Sigmoid colon (tissue), 7 donors: ENCODE results near the gene USP27X. TPM values are rescaled to one million over a fixed set of nuclear protein-coding genes. Genes with fewer than 3 reads are reported as not detected.

Experiments
- DNase-seq: peaks from one replicate; pipeline ENCODE4 v3.0.0-alpha.2; 2019
- H3K27ac ChIP-seq, 4 donors: fragments of 200-600 bp; sonication (generic); one replicate each; pipeline ENCODE4 v1.5.1; 2016 to 2019; ENCODE audit warnings: mild to moderate bottlenecking in 1 of 4
- H3K27me3 ChIP-seq, 3 donors: fragments of 200-600 bp; sonication (generic); one replicate each; pipeline ENCODE4 v1.5.1; 2019; ENCODE audit warnings: mild to moderate bottlenecking in 1 of 3
- H3K36me3 ChIP-seq, 4 donors: fragments of 200-600 bp; sonication (generic); one replicate each; pipeline ENCODE4 v1.5.1; 2016 to 2019
- H3K4me1 ChIP-seq, 4 donors: fragments of 200-600 bp; sonication (generic); one replicate each; pipeline ENCODE4 v1.5.1; 2017 to 2019
- H3K4me3 ChIP-seq, 4 donors: fragments of 200-600 bp; sonication (generic); one replicate each; pipeline ENCODE4 v1.5.1; 2017 to 2019; ENCODE audit warnings: mild to moderate bottlenecking in 2 of 4, moderate library complexity in 1 of 4
- H3K9me3 ChIP-seq, 4 donors: fragments of 200-600 bp in 3 of 4; sonication (generic) in 3 of 4; one replicate each; pipeline versions ENCODE4 v1.5.1 to v1.6.1; 2013 to 2019
- CTCF ChIP-seq, 4 experiments: fragments of 450-650 bp in 3 of 4; fragments of 200-600 bp in 1 of 4; IDR thresholded peaks; one replicate each; pipeline ENCODE4 v1.5.1; 2016 to 2019; ENCODE audit warnings: antibody characterized with exemption in 4 of 4, mild to moderate bottlenecking in 3 of 4, moderate library complexity in 2 of 4
- EP300 ChIP-seq, 4 donors: sonication (generic); formaldehyde crosslinking; IDR thresholded peaks; one replicate each; pipeline ENCODE4 v1.6.1; 2017; ENCODE audit warnings: antibody characterized with exemption in 4 of 4
- POLR2A ChIP-seq, 2 donors: fragments of 450-650 bp; IDR thresholded peaks; one replicate each; pipeline ENCODE4 v1.6.1; 2016; ENCODE audit warnings: antibody characterized with exemption in 2 of 2, mild to moderate bottlenecking in 2 of 2, moderate library complexity in 2 of 2
- POLR2AphosphoS5 ChIP-seq, 4 donors: sonication (generic); formaldehyde crosslinking; IDR thresholded peaks; one replicate each; pipeline ENCODE4 v1.6.1; 2017; ENCODE audit warnings: antibody characterized with exemption in 4 of 4
- whole genome bisulfite sequencing, 2 donors: extraction: QIAGEN DNeasy Blood & Tissue Kit; methylation state at CpG; one replicate each; pipeline ENCODE4 v1.1.7; 2013; 5-methylcytosine and 5-hydroxymethylcytosine counted together
- intact Hi-C: fragments of 100-400 bp; cut with DNase I; formaldehyde crosslinking; loops from one replicate; pipeline ENCODE4 v1.15.1; 2023
- polyA plus RNA-seq, 3 donors: library from polyadenylated mRNA; stranded (reverse); fragments of 200-250 nt; gene quantifications; one replicate each; pipeline ENCODE4 v1.2.3, GENCODE V29; 2013
- total RNA-seq, 4 donors: library from RNA; depleted of rRNA; stranded (reverse); fragments of >200 nt; gene quantifications; one replicate each; pipeline ENCODE4 v1.1.0, GENCODE V29; 2016
- donor health status: healthy with polysubstance abuse.
- donor health status: Bipolar disorder and iron deficiency.
- donor health status: healthy.

Gene USP27X
- total and polyA plus RNA-seq, 7 donors = 0.60 to 5.4 (median 1.8) TPM

- intact Hi-C loops = no loop called here
- Histone ChIP-seq H3K4me3 (no peak overlapping the region), H3K27me3 (no peaks in the 10 kb centered on the region), H3K9me3 (no peaks in the 10 kb centered on the region), H3K36me3 (no peaks in the 10 kb centered on the region), H3K27ac (no peak overlapping the region), H3K4me1 (no peaks in the 10 kb centered on the region)
- 66 to 77% methylated on average over 8 of the region's 8 CpGs for WGBS, 2 donors
- no peak for DNase-seq
- TF ChIP-seq EP300 (IDR thresholded peaks at IDR 0.05) (no peak), CTCF (IDR thresholded peaks at IDR 0.05) (no peak)
Observed at GRCh38 chrX:49844611-49845010, 34.7 kb upstream of the USP27X start.

GRCh38 chrX:49845701-49846403, 33.4 kb upstream of the USP27X start:
- TF ChIP-seq POLR2A (IDR thresholded peaks at IDR 0.05) (no peak), CTCF (IDR thresholded peaks at IDR 0.05) (no peak), POLR2AphosphoS5 (IDR thresholded peaks at IDR 0.05) (no peak), EP300 (IDR thresholded peaks at IDR 0.05) (no peak)
- intact Hi-C loops = no loop called here
- H3K9me3 ChIP-seq = no peaks in the 10 kb centered on the region
- no peak overlapping the region for H3K4me3 ChIP-seq
- DNase-seq = no peak
- no peaks in the 10 kb centered on the region for H3K4me1 ChIP-seq
- no peaks in the 10 kb centered on the region for H3K27me3 ChIP-seq
- WGBS, 2 donors = 75 to 88% methylated on average over 4 of the region's 4 CpGs
- H3K27ac ChIP-seq = no peak overlapping the region
- no peaks in the 10 kb centered on the region for H3K36me3 ChIP-seq

- H3K4me3 ChIP-seq = no peak overlapping the region
- TF ChIP-seq EP300 (IDR thresholded peaks at IDR 0.05) = no peak
- no peak for TF ChIP-seq POLR2A (IDR thresholded peaks at IDR 0.05)
- no peak for TF ChIP-seq POLR2AphosphoS5 (IDR thresholded peaks at IDR 0.05)
- TF ChIP-seq CTCF (IDR thresholded peaks at IDR 0.05) = no peak
- H3K27ac ChIP-seq = no peak overlapping the region
- no peaks in the 10 kb centered on the region for H3K36me3 ChIP-seq
- H3K9me3 ChIP-seq = no peaks in the 10 kb centered on the region
- intact Hi-C loops = no loop called here
- H3K4me1 ChIP-seq = no peaks in the 10 kb centered on the region
- H3K27me3 ChIP-seq = no peaks in the 10 kb centered on the region
- DNase-seq = no peak
- 54 to 58% methylated on average over 1 of the region's 1 CpG for WGBS, 2 donors
Observed at GRCh38 chrX:49846522-49846921, 32.8 kb upstream of the USP27X start.

- H3K27ac ChIP-seq = no peak overlapping the region
- H3K4me1 ChIP-seq = no peaks in the 10 kb centered on the region
- intact Hi-C loops = no loop called here
- WGBS, 2 donors = 90 to 91% methylated on average over 3 of the region's 3 CpGs
- TF ChIP-seq POLR2AphosphoS5 (IDR thresholded peaks at IDR 0.05) (no peak), POLR2A (IDR thresholded peaks at IDR 0.05) (no peak), EP300 (IDR thresholded peaks at IDR 0.05) (no peak), CTCF (IDR thresholded peaks at IDR 0.05) (no peak)
- no peaks in the 10 kb centered on the region for H3K9me3 ChIP-seq
- H3K36me3 ChIP-seq = no peaks in the 10 kb centered on the region
- H3K4me3 ChIP-seq = no peak overlapping the region
- no peak for DNase-seq
- no peaks in the 10 kb centered on the region for H3K27me3 ChIP-seq
Observed at GRCh38 chrX:49848275-49848674, 31.0 kb upstream of the USP27X start.

- Histone ChIP-seq H3K4me1 (no peaks in the 10 kb centered on the region), H3K27ac (no peak overlapping the region), H3K36me3 (no peaks in the 10 kb centered on the region), H3K9me3 (no peaks in the 10 kb centered on the region), H3K27me3 (no peaks in the 10 kb centered on the region), H3K4me3 (no peak overlapping the region)
- TF ChIP-seq CTCF (IDR thresholded peaks at IDR 0.05) (no peak), POLR2A (IDR thresholded peaks at IDR 0.05) (no peak), POLR2AphosphoS5 (IDR thresholded peaks at IDR 0.05) (no peak), EP300 (IDR thresholded peaks at IDR 0.05) (no peak)
- WGBS, 2 donors = 29 to 50% methylated on average over 1 of the region's 1 CpG
- DNase-seq = no peak
- intact Hi-C loops = no loop called here
Observed at GRCh38 chrX:49850028-49850427, 29.3 kb upstream of the USP27X start.
